Measurements from ENCODE around the gene DBN1. TPM values are rescaled to one million over a fixed set of nuclear protein-coding genes. Genes with fewer than 3 reads are reported as not detected.

Gene DBN1
- total and polyA plus RNA-seq, 2 donors (not counting 3 experiments of a cell fraction or from before 2014, with no cell fraction given): 198 to 336 TPM

- Histone ChIP-seq H3K36me3 (ENCODE audit: control insufficient read depth in 2 of 2, extremely low read depth in 1 of 2, insufficient read depth in 2 of 2, low read length in 2 of 2) (peaks cover 0 to 40% of the 10 kb centered on the region in 2 experiments), H3K4me2 (ENCODE audit: insufficient read depth, low read length) (no peak overlapping the region), H3K27me3 (ENCODE audit: control insufficient read depth in 2 of 2, insufficient read depth in 2 of 2, low read length in 2 of 2) (no peaks in the 10 kb centered on the region), H3K27ac (ENCODE audit: insufficient read depth, low read depth, low read length) (no peak overlapping the region), H2AFZ (ENCODE audit: low read depth, low read length) (no peak overlapping the region), H3K4me3 (replicated peaks in 1 of 3; ENCODE audit: insufficient read depth in 1 of 3, low read depth in 1 of 3, low read length in 3 of 3) (no peak overlapping the region), H3K9me1 (replicated peaks; ENCODE audit: control insufficient read depth, extremely low read depth, insufficient read depth, low read length) (no peaks in the 10 kb centered on the region), H3K9ac (replicated peaks; ENCODE audit: extremely low read depth, insufficient read depth, low read length) (no peak overlapping the region), H3K79me2 (ENCODE audit: control insufficient read depth, insufficient read depth, low read length) (peaks cover 10% of the 10 kb centered on the region), H4K20me1 (replicated peaks; ENCODE audit: control insufficient read depth, extremely low read depth, insufficient read depth, low read length) (no peaks in the 10 kb centered on the region), H3K9me3 (replicated peaks; ENCODE audit: control insufficient read depth, insufficient read depth, low read length) (no peaks in the 10 kb centered on the region), H3K4me1 (ENCODE audit: control insufficient read depth, extremely low read depth, insufficient read depth, low read length) (peaks cover 8% of the 10 kb centered on the region)
- TF ChIP-seq FOS (IDR thresholded peaks at IDR 0.05; ENCODE audit: borderline replicate concordance, insufficient read depth, low read length) (no peak), POLR2A (IDR thresholded peaks at IDR 0.05; ENCODE audit: low read depth, low read length) (no peak), CTCF (IDR thresholded peaks at IDR 0.05; ENCODE audit: extremely low read depth in 1 of 2, insufficient read depth in 1 of 2, low read depth in 1 of 2, low read length in 2 of 2) (no peak), JUN (IDR thresholded peaks at IDR 0.05; ENCODE audit: borderline replicate concordance, insufficient read depth, insufficient read length, low read depth) (no peak), MAX (IDR thresholded peaks at IDR 0.05; ENCODE audit: insufficient read depth, insufficient read length) (no peak), GATA2 (IDR thresholded peaks at IDR 0.05; ENCODE audit: insufficient read depth, insufficient read length, low read depth, low read length) (no peak), POLR2AphosphoS5 (IDR thresholded peaks at IDR 0.05; ENCODE audit: insufficient read depth, low read depth, low read length) (no peak), MYC (IDR thresholded peaks at IDR 0.05; ENCODE audit: low read depth, low read length) (no peak), EZH2 (IDR thresholded peaks at IDR 0.05; ENCODE audit: borderline replicate concordance, low read depth, low read length, severe bottlenecking) (no peak)
- ChIA-PET POLR2A (no interaction called here), CTCF (interaction anchor here (1.2 kb wide), 1 partner anchor 26 kb away, joined by 4 read pairs; no protein-coding TSS in a partner anchor)
- dilution Hi-C loops (cut with MboI; ENCODE audit: extremely low pct_ligation_motif_present, low sequenced_read_pairs) (no loop called here), intact Hi-C loops (cut with micrococcal nuclease) (no loop called here)
- DNase-seq (ENCODE audit: low read depth, low spot score) (no peak), FAIRE-seq (no peak)
- BruUV-seq (replicated peaks): no TSS peak
Observed at GRCh38 chr5:177520271-177520670, 46.8 kb upstream of the DBN1 start.
